K562 (cell line): Measurements from ENCODE around the gene ARL6IP4. TPM values are rescaled to one million over a fixed set of nuclear protein-coding genes. Genes with fewer than 3 reads are reported as not detected.

Source experiments
- ATF1 ChIP-seq, 2 experiments: fragments of 450-650 bp in 1 of 2; IDR thresholded peaks; 2 replicates each; pipeline ENCODE4 v1.6.1; 2016; ENCODE audit warnings: missing compliant biosample characterization in 1 of 2, missing genetic modification characterization in 1 of 2
- CBX3 ChIP-seq, 2 experiments: IDR thresholded peaks; 1 replicate in 1 of 2; 2 replicates in 1 of 2; pipeline ENCODE4 v1.6.1; 2012; ENCODE audit warnings: inconsistent platforms in 2 of 2, low read length in 2 of 2, borderline replicate concordance in 1 of 2, control low read depth in 1 of 2
- DIDO1 ChIP-seq: fragments of 450-650 bp; IDR thresholded peaks from 2 replicates; pipeline ENCODE4 v1.6.1; 2016; ENCODE audit warnings: low read depth, missing biosample characterization, missing genetic modification characterization
- EGR1 ChIP-seq: fragments of 450-650 bp; conservative IDR thresholded peaks from 2 replicates; pipeline ENCODE4 v1.6.1; 2017; ENCODE audit warnings: mild to moderate bottlenecking
- ETV5 ChIP-seq: sonication (generic); formaldehyde crosslinking; IDR thresholded peaks from 2 replicates; pipeline ENCODE4 v1.4.0; 2020; ENCODE audit warnings: low read depth, mild to moderate bottlenecking, missing genetic modification reagents
- FOSL1 ChIP-seq: fragments of 200-800 bp; sonication (Bioruptor generic); conservative IDR thresholded peaks from 2 replicates; pipeline ENCODE4 v1.6.1; 2016; ENCODE audit warnings: missing genetic modification characterization, missing compliant biosample characterization
- KAT7 ChIP-seq: sonication (generic); formaldehyde crosslinking; IDR thresholded peaks from 2 replicates; pipeline ENCODE4 v1.8.0; 2022; ENCODE audit warnings: missing genetic modification reagents, mild to moderate bottlenecking, borderline replicate concordance
- KDM4B ChIP-seq, 2 experiments: fragments of 450-650 bp in 1 of 2; sonication (generic) in 1 of 2; IDR thresholded peaks; 2 replicates each; pipeline ENCODE4 v1.6.1; 2016 to 2017; ENCODE audit warnings: borderline replicate concordance in 2 of 2, antibody characterized with exemption in 1 of 2, low read depth in 1 of 2, mild to moderate bottlenecking in 1 of 2
- MAZ ChIP-seq, 2 experiments: fragments of 450-650 bp in 1 of 2; sonication (generic) in 1 of 2; formaldehyde crosslinking; IDR thresholded peaks in 1 of 2; conservative IDR thresholded peaks in 1 of 2; 2 replicates each; pipeline versions ENCODE4 v1.4.0 to v1.5.0; 2020; ENCODE audit warnings: mild to moderate bottlenecking in 1 of 2, missing genetic modification reagents in 1 of 2
- MEF2A ChIP-seq: IDR thresholded peaks from 2 replicates; pipeline ENCODE4 v1.6.1; 2011; ENCODE audit warnings: low read depth, mild to moderate bottlenecking, low read length, moderate library complexity; ENCODE audit not compliant: control insufficient read depth
- MEIS2 ChIP-seq: fragments of 450-650 bp; IDR thresholded peaks from 2 replicates; pipeline ENCODE4 v1.6.1; 2014; ENCODE audit warnings: mild to moderate bottlenecking; ENCODE audit not compliant: partially characterized antibody
- NCOR1 ChIP-seq: fragments of 450-650 bp; IDR thresholded peaks from 2 replicates; pipeline ENCODE4 v1.6.1; 2016; ENCODE audit warnings: mild to moderate bottlenecking, moderate library complexity
- NEUROD1 ChIP-seq: fragments of 150-350 bp; IDR thresholded peaks from 2 replicates; pipeline ENCODE4 v1.6.1; 2014; ENCODE audit warnings: borderline replicate concordance, low read length, low read depth; ENCODE audit not compliant: partially characterized antibody
- NFATC3 ChIP-seq: fragments of 450-650 bp; IDR thresholded peaks from 2 replicates; pipeline ENCODE4 v1.6.1; 2017; ENCODE audit warnings: mild to moderate bottlenecking
- NR2C1 ChIP-seq, 2 experiments: fragments of 450-650 bp; IDR thresholded peaks; 2 replicates each; pipeline ENCODE4 v1.6.1; 2017; ENCODE audit warnings: mild to moderate bottlenecking in 2 of 2, antibody characterized with exemption in 1 of 2, inconsistent platforms in 1 of 2, missing compliant biosample characterization in 1 of 2, missing genetic modification characterization in 1 of 2
- NR2F6 ChIP-seq: fragments of 450-650 bp; formaldehyde crosslinking; IDR thresholded peaks from 2 replicates; pipeline ENCODE4 v1.4.0; 2020; ENCODE audit warnings: mild to moderate bottlenecking
- POLR2H ChIP-seq: IDR thresholded peaks from 2 replicates; pipeline ENCODE4 v1.6.1; 2016; ENCODE audit warnings: missing genetic modification characterization, low read depth, mild to moderate bottlenecking, control low read depth, missing compliant biosample characterization, moderate library complexity
- SIN3B ChIP-seq: fragments of 450-650 bp; IDR thresholded peaks from 2 replicates; pipeline ENCODE4 v1.6.1; 2017; ENCODE audit warnings: low read depth, mild to moderate bottlenecking, moderate library complexity
- TBL1XR1 ChIP-seq, 2 experiments: IDR thresholded peaks; 2 replicates each; pipeline ENCODE4 v1.6.1; 2012; ENCODE audit warnings: improper control_type of control experiment in 2 of 2, low read length in 2 of 2, mild to moderate bottlenecking in 1 of 2
- ZC3H4 ChIP-seq: sonication (generic); formaldehyde crosslinking; IDR thresholded peaks from 2 replicates; pipeline ENCODE4 v1.9.0; 2021; ENCODE audit warnings: missing genetic modification reagents, borderline replicate concordance
- ZNF274 ChIP-seq: IDR thresholded peaks from 2 replicates; pipeline ENCODE4 v1.6.1; 2011; ENCODE audit warnings: low read depth, mild to moderate bottlenecking, low read length, moderate library complexity, borderline replicate concordance
- polyA plus RNA-seq, 8 experiments: library from polyadenylated mRNA; depleted of rRNA in 4 of 8; stranded (reverse) in 5 of 8; unstranded in 3 of 8; fragments of >200 nt; fragmentation: Nextera tagmentation in 2 of 8; fragmentation: Illumina TruSeq in 1 of 8; extraction: Ambion mirVana in 2 of 8; extraction: Trizol in 1 of 8; gene quantifications; 2 replicates each; pipeline versions ENCODE4 v1.2.1 to v1.2.3, GENCODE V29; 2011 to 2014; ENCODE audit warnings: inconsistent platforms in 1 of 8, missing spikeins in 1 of 8
- total RNA-seq, 7 experiments: library from RNA; depleted of rRNA in 6 of 7; stranded (reverse); fragments of >200 nt in 6 of 7; fragmentation: Illumina TruSeq in 2 of 7; extraction: Trizol in 2 of 7; gene quantifications; 2 replicates each; pipeline versions ENCODE4 v1.2.1 to v1.2.3, GENCODE V29; 2011 to 2021; ENCODE audit warnings: low replicate concordance in 1 of 7
- TF ChIP-seq, protein P1 (sequence below): sonication (generic); formaldehyde crosslinking; IDR thresholded peaks from 2 replicates; pipeline ENCODE4 v1.8.0; 2022; ENCODE audit warnings: missing genetic modification reagents, mild to moderate bottlenecking, moderate library complexity, borderline replicate concordance
- TF ChIP-seq, protein P2 (sequence below), 2 experiments: fragments of 200-800 bp in 1 of 2; sonication (Bioruptor generic) in 1 of 2; sonication (generic) in 1 of 2; formaldehyde crosslinking in 1 of 2; IDR thresholded peaks in 1 of 2; conservative IDR thresholded peaks in 1 of 2; 2 replicates each; pipeline versions ENCODE4 v1.5.0 to v1.6.1; 2016 to 2020; ENCODE audit warnings: missing compliant biosample characterization in 1 of 2, missing genetic modification characterization in 1 of 2, missing genetic modification reagents in 1 of 2

ARL6IP4 gene
- total and polyA plus RNA-seq, 9 of the 15 experiments (the other 6 are each of a cell fraction or from before 2014, with no cell fraction given), result 2.4 to 255 (median 151) TPM

DNA sequence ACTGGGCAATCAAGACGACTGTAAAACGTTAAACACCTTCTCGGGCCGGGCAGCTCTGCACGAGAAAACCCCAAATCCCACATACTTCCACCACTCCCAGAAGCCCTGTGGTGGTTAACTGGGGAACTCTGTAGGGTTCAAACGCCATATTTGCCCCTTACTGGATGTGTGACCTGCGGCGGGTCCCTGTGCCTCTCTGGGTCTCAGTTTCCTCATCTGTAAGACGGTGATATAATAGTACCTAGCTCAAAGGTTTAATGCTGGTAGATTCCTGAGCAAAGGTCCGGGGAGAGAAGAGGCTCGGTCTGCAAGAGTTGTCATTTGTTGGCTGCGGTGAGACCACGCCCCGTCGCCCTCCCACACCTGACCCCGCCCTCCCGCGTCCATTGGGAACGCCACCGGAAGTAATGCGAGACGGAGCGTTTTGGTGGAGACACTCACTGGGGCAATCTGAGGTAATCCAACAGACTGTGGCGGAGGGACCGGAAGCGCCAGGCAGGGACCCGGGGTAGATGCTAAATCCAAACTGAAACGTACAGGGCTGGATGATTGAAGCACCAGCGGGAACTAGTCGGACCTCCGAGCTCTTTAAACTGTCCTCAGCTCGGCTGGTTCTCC lies 6.1 kb upstream of the ARL6IP4 start (continued):
- TF ChIP-seq NEUROD1 (peak; percentile 71), FOSL1 (tag) (0 out of 2 replicates have a peak, but pooled peaks have one; percentile 41), ZC3H4 (CRISPR knock-in tag) (no peak), NCOR1 (peak; percentile 64), DIDO1 (no peak), KDM4B (IDR thresholded peaks at IDR 0.05; ENCODE audit: borderline replicate concordance in 2 of 2, low read depth in 1 of 2) (peak in 1 of 2 experiments; percentile 56; a peak in 1 of 4 replicates), EGR1 (peak; percentile 19; the same call in 1 of the 2 replicates), KAT7 (CRISPR knock-in tag) (0 out of 2 replicates have a peak, but pooled peaks have one; percentile 23), NR2F6 (CRISPR knock-in tag) (no peak), MAZ (CRISPR knock-in tag; conservative IDR thresholded peaks at IDR 0.05 in 1 of 2, IDR thresholded peaks at IDR 0.05 in 1 of 2) (peak; percentile 39 to 76), SIN3B (peak; percentile 32), MEIS2 (peak; percentile 19), NFATC3 (peak; percentile 75; the same call in 1 of the 2 replicates), POLR2H (peak; percentile 64), TBL1XR1 (IDR thresholded peaks at IDR 0.05; ENCODE audit: low read length in 2 of 2) (0 out of 4 replicates have a peak, but pooled peaks of 1 of the 2 experiments have one; percentile 55), CBX3 (IDR thresholded peaks at IDR 0.05; ENCODE audit: borderline replicate concordance in 1 of 2, low read length in 2 of 2) (peak in 1 of 2 experiments; percentile 77; a peak in 1 of 3 replicates), ETV5 (CRISPR knock-in tag) (peak; percentile 83), ZNF274 (no peak), NR2C1 (IDR thresholded peaks at IDR 0.05) (peak; percentile 75), NR2C1 (tag; IDR thresholded peaks at IDR 0.05) (peak; percentile 87), MEF2A (peak; percentile 36; the same call in 1 of the 2 replicates), ATF1 (CRISPR knock-in tag; IDR thresholded peaks at IDR 0.05) (no peak), ATF1 (tag; IDR thresholded peaks at IDR 0.05) (peak; percentile 63; the same call in 1 of the 2 replicates)
- TF ChIP-seq, protein P1, sequence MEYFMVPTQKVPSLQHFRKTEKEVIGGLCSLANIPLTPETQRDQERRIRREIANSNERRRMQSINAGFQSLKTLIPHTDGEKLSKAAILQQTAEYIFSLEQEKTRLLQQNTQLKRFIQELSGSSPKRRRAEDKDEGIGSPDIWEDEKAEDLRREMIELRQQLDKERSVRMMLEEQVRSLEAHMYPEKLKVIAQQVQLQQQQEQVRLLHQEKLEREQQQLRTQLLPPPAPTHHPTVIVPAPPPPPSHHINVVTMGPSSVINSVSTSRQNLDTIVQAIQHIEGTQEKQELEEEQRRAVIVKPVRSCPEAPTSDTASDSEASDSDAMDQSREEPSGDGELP (CRISPR knock-in tag), result peak; percentile 54; the same call in 1 of the 2 replicates
- TF ChIP-seq, protein P2, sequence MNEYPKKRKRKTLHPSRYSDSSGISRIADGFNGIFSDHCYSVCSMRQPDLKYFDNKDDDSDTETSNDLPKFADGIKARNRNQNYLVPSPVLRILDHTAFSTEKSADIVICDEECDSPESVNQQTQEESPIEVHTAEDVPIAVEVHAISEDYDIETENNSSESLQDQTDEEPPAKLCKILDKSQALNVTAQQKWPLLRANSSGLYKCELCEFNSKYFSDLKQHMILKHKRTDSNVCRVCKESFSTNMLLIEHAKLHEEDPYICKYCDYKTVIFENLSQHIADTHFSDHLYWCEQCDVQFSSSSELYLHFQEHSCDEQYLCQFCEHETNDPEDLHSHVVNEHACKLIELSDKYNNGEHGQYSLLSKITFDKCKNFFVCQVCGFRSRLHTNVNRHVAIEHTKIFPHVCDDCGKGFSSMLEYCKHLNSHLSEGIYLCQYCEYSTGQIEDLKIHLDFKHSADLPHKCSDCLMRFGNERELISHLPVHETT (CRISPR knock-in tag; conservative IDR thresholded peaks at IDR 0.05 in 1 of 2, IDR thresholded peaks at IDR 0.05 in 1 of 2), result peak in 1 of 2 experiments; percentile 83; a peak in 2 of 4 replicates
